Vagina (tissue), 2 donors: ENCODE data around the gene SNCA.

Experiments used
- CTCF ChIP-seq, 3 experiments: fragments of 450-650 bp in 2 of 3; fragments of 200-600 bp in 1 of 3; sonication (generic) in 1 of 3; IDR thresholded peaks; one replicate each; pipeline ENCODE4 v1.5.1; 2017 to 2019; ENCODE audit warnings: antibody characterized with exemption in 3 of 3, mild to moderate bottlenecking in 2 of 3, moderate library complexity in 2 of 3
- POLR2A ChIP-seq, 2 donors: fragments of 450-650 bp; IDR thresholded peaks; one replicate each; pipeline ENCODE4 v1.6.1; 2017; ENCODE audit warnings: antibody characterized with exemption in 2 of 2, mild to moderate bottlenecking in 2 of 2, moderate library complexity in 2 of 2

GRCh38 chr4:89879215-89879614 is 42.3 kb upstream of the SNCA start:
- TF ChIP-seq CTCF (IDR thresholded peaks at IDR 0.05), result no peak
- TF ChIP-seq POLR2A (IDR thresholded peaks at IDR 0.05), result no peak
